K562 (cell line): ENCODE measurements around the gene ARL8A. TPM values are rescaled to one million over a fixed set of nuclear protein-coding genes. Genes with fewer than 3 reads are reported as not detected.
A peak's percentile ranks its signal among the peaks of the same experiment; 100 is the strongest.

ENCODE experiments used
- ATAC-seq: fragments of 200-7000 bp; cut with Tn5 transposase; 3 replicates; pipeline ENCODE4 v1.9.1; 2020; ENCODE audit warnings: moderate library complexity
- BruUV-seq: library from RNA; stranded (reverse); fragments of 400-500 nt; replicated peaks from 2 replicates; lab custom pipeline; 2021; lab: Mats Ljungman, UMichigan
- CTCF ChIA-PET: fragments of 300-600 bp; formaldehyde crosslinking; extraction: SDS; loops from one replicate; lab custom pipeline; 2021; ENCODE audit warnings: low intra/inter-chr PET ratio; lab: Yijun Ruan, JAX
- POLR2A ChIA-PET: fragments of 300-600, 350-650 bp; sonication (Branson Sonifier 250); formaldehyde crosslinking; extraction: SDS; loops from one replicate; lab custom pipeline; 2021; ENCODE audit warnings: antibody characterized with exemption, inconsistent platforms; lab: Yijun Ruan, JAX
- DNase-seq, 4 experiments: peaks; one replicate each; pipeline versions ENCODE4 v3.0.0 to v3.0.0-alpha.2; 2011 to 2018; ENCODE audit warnings: low spot score in 3 of 4, mixed read lengths in 3 of 4; ENCODE audit errors: extremely low read depth in 1 of 4
- FAIRE-seq: peaks from 2 replicates; lab custom pipeline; 2011; peaks lifted over from hg19 to GRCh38; lab: Jason Lieb, UNC
- H2AFZ ChIP-seq: 2 replicates; pipeline ENCODE4 v1.6.0; 2011; ENCODE audit warnings: low read depth, low read length, control low read depth, inconsistent platforms
- H3K27ac ChIP-seq: fragments of 200-600 bp; 3 replicates; pipeline ENCODE4 v1.8.0; 2011; ENCODE audit warnings: low read depth, mild to moderate bottlenecking, control low read depth, inconsistent platforms, low read length, moderate library complexity, mixed read lengths; ENCODE audit errors: extremely low read depth
- H3K27me3 ChIP-seq, 2 experiments: fragments of 300-600 bp in 1 of 2; 2 replicates in 1 of 2; 3 replicates in 1 of 2; pipeline versions ENCODE4 v1.6.0 to v1.8.0; 2011; ENCODE audit warnings: inconsistent platforms in 2 of 2, low read length in 2 of 2, mild to moderate bottlenecking in 1 of 2, mixed read lengths in 1 of 2, moderate library complexity in 1 of 2; ENCODE audit not compliant: control insufficient read depth in 2 of 2, insufficient read depth in 2 of 2
- H3K36me3 ChIP-seq: fragments of 300-600 bp; 3 replicates; pipeline ENCODE4 v1.8.0; 2011; ENCODE audit warnings: mild to moderate bottlenecking, low read length, inconsistent platforms; ENCODE audit not compliant: control insufficient read depth, insufficient read depth
- H3K4me1 ChIP-seq, 2 experiments: fragments of 200-600 bp in 1 of 2; replicated peaks in 1 of 2; 2 replicates in 1 of 2; 3 replicates in 1 of 2; pipeline versions ENCODE4 v1.5.1 to v1.8.0; 2011; ENCODE audit warnings: inconsistent platforms in 2 of 2, low read length in 2 of 2, mild to moderate bottlenecking in 1 of 2, mixed read lengths in 1 of 2, moderate library complexity in 1 of 2; ENCODE audit not compliant: control insufficient read depth in 2 of 2, insufficient read depth in 2 of 2
- H3K4me2 ChIP-seq: 2 replicates; pipeline ENCODE4 v1.6.1; 2011; ENCODE audit warnings: low read length, control low read depth, inconsistent platforms, mixed read lengths; ENCODE audit not compliant: insufficient read depth
- H3K4me3 ChIP-seq: fragments of 200-600 bp; sonication (generic), shearing (Covaris generic); 2 replicates; pipeline ENCODE4 v1.5.1; 2016; ENCODE audit warnings: control low read depth, inconsistent platforms
- H3K79me2 ChIP-seq: fragments of 200-600 bp; 3 replicates; pipeline ENCODE4 v1.8.0; 2011; ENCODE audit warnings: low read length, inconsistent platforms; ENCODE audit not compliant: control insufficient read depth, insufficient read depth
- H3K9ac ChIP-seq, 2 experiments: 2 replicates each; pipeline versions ENCODE4 v1.6.0 to v1.6.1; 2011; ENCODE audit warnings: low read depth in 2 of 2, low read length in 2 of 2, control low read depth in 1 of 2, inconsistent platforms in 1 of 2, mild to moderate bottlenecking in 1 of 2, mixed read lengths in 1 of 2; ENCODE audit not compliant: insufficient read depth in 1 of 2
- H3K9me1 ChIP-seq: one replicate; pipeline ENCODE4 v1.6.0; 2011; ENCODE audit warnings: inconsistent platforms, mild to moderate bottlenecking, low read length, moderate library complexity; ENCODE audit not compliant: control insufficient read depth, insufficient read depth
- H3K9me3 ChIP-seq: replicated peaks from 2 replicates; pipeline ENCODE4 v1.5.1; 2011; ENCODE audit warnings: low read depth, low read length, inconsistent platforms; ENCODE audit not compliant: control insufficient read depth, insufficient read depth
- H4K20me1 ChIP-seq: replicated peaks from 2 replicates; pipeline ENCODE4 v1.6.1; 2011; ENCODE audit warnings: low read length, inconsistent platforms, mixed read lengths; ENCODE audit not compliant: control insufficient read depth, insufficient read depth
- CBFB ChIP-seq: sonication (generic); formaldehyde crosslinking; IDR thresholded peaks from 2 replicates; pipeline ENCODE4 v1.4.0; 2020; ENCODE audit warnings: mild to moderate bottlenecking, missing genetic modification reagents
- CEBPG ChIP-seq, 3 experiments: fragments of 200-800 bp in 1 of 3; sonication (Bioruptor generic) in 1 of 3; sonication (generic) in 1 of 3; formaldehyde crosslinking in 1 of 3; IDR thresholded peaks in 2 of 3; conservative IDR thresholded peaks in 1 of 3; 2 replicates each; pipeline versions ENCODE4 v1.6.1 to v1.8.0; 2016 to 2022; ENCODE audit warnings: missing compliant biosample characterization in 2 of 3, missing genetic modification characterization in 2 of 3, mild to moderate bottlenecking in 1 of 3, missing genetic modification reagents in 1 of 3
- EGR1 ChIP-seq: fragments of 450-650 bp; conservative IDR thresholded peaks from 2 replicates; pipeline ENCODE4 v1.6.1; 2017; ENCODE audit warnings: mild to moderate bottlenecking
- ETV5 ChIP-seq: sonication (generic); formaldehyde crosslinking; IDR thresholded peaks from 2 replicates; pipeline ENCODE4 v1.4.0; 2020; ENCODE audit warnings: low read depth, mild to moderate bottlenecking, missing genetic modification reagents
- GATA2 ChIP-seq: sonication (generic); formaldehyde crosslinking; IDR thresholded peaks from 2 replicates; pipeline ENCODE4 v1.4.0; 2020; ENCODE audit warnings: mild to moderate bottlenecking, missing genetic modification reagents
- NR2C1 ChIP-seq, 2 experiments: fragments of 450-650 bp; IDR thresholded peaks; 2 replicates each; pipeline ENCODE4 v1.6.1; 2017; ENCODE audit warnings: mild to moderate bottlenecking in 2 of 2, antibody characterized with exemption in 1 of 2, inconsistent platforms in 1 of 2, missing compliant biosample characterization in 1 of 2, missing genetic modification characterization in 1 of 2
- STAT5B ChIP-seq: fragments of 250-450 bp; sonication (Bioruptor Pico); IDR thresholded peaks from 2 replicates; pipeline ENCODE4 v1.8.0; 2021; ENCODE audit warnings: mild to moderate bottlenecking, inconsistent platforms
- THRAP3 ChIP-seq: fragments of 450-650 bp; IDR thresholded peaks from 2 replicates; pipeline ENCODE4 v1.6.1; 2016; ENCODE audit warnings: mild to moderate bottlenecking, inconsistent platforms, borderline replicate concordance
- ZNF212 ChIP-seq: fragments of 450-650 bp; formaldehyde crosslinking; IDR thresholded peaks from 2 replicates; pipeline ENCODE4 v1.4.0; 2020; ENCODE audit warnings: mild to moderate bottlenecking
- WGBS: fragments of 100-300 bp; shearing (Covaris generic); methylation state at CpG from one replicate; pipeline ENCODE4 v1.1.6; 2016; ENCODE audit warnings: low coverage, mixed read lengths; ENCODE audit not compliant: insufficient coverage; ENCODE audit errors: missing lambda C conversion rate; 5-methylcytosine and 5-hydroxymethylcytosine counted together
- in situ Hi-C: fragments of 300-500 bp; cut with MboI; formaldehyde crosslinking; loops from 4 replicates; pipeline ENCODE4 v1.15.0; 2018; ENCODE audit warnings: inconsistent platforms, mixed read lengths
- intact Hi-C: fragments of 100-400 bp; cut with micrococcal nuclease; formaldehyde crosslinking; loops from 2 replicates; pipeline ENCODE4 v1.14.2; 2022
- polyA plus RNA-seq, 8 experiments: library from polyadenylated mRNA; depleted of rRNA in 4 of 8; stranded (reverse) in 5 of 8; unstranded in 3 of 8; fragments of >200 nt; fragmentation: Nextera tagmentation in 2 of 8; fragmentation: Illumina TruSeq in 1 of 8; extraction: Ambion mirVana in 2 of 8; extraction: Trizol in 1 of 8; gene quantifications; 2 replicates each; pipeline versions ENCODE4 v1.2.1 to v1.2.3, GENCODE V29; 2011 to 2014; ENCODE audit warnings: inconsistent platforms in 1 of 8, missing spikeins in 1 of 8
- total RNA-seq, 7 experiments: library from RNA; depleted of rRNA in 6 of 7; stranded (reverse); fragments of >200 nt in 6 of 7; fragmentation: Illumina TruSeq in 2 of 7; extraction: Trizol in 2 of 7; gene quantifications; 2 replicates each; pipeline versions ENCODE4 v1.2.1 to v1.2.3, GENCODE V29; 2011 to 2021; ENCODE audit warnings: low replicate concordance in 1 of 7
- TF ChIP-seq, protein P1 (sequence below): fragments of 250-450 bp; sonication (Bioruptor Pico); IDR thresholded peaks from 2 replicates; pipeline ENCODE4 v1.4.0; 2020
- TF ChIP-seq, protein P2 (sequence below): sonication (generic); formaldehyde crosslinking; IDR thresholded peaks from 2 replicates; pipeline ENCODE4 v1.8.0; 2022; ENCODE audit warnings: mild to moderate bottlenecking, missing genetic modification reagents
- TF ChIP-seq, protein P3 (sequence below), 2 experiments: fragments of 200-800 bp in 1 of 2; sonication (Bioruptor generic) in 1 of 2; sonication (generic) in 1 of 2; formaldehyde crosslinking in 1 of 2; IDR thresholded peaks in 1 of 2; conservative IDR thresholded peaks in 1 of 2; 2 replicates each; pipeline versions ENCODE4 v1.5.0 to v1.6.1; 2016 to 2020; ENCODE audit warnings: missing compliant biosample characterization in 1 of 2, missing genetic modification characterization in 1 of 2, missing genetic modification reagents in 1 of 2

Gene ARL8A
- total and polyA plus RNA-seq, 9 of the 15 experiments (the other 6 are each of a cell fraction or from before 2014, with no cell fraction given): 0.17 to 27.3 (median 15.6) TPM

DNA sequence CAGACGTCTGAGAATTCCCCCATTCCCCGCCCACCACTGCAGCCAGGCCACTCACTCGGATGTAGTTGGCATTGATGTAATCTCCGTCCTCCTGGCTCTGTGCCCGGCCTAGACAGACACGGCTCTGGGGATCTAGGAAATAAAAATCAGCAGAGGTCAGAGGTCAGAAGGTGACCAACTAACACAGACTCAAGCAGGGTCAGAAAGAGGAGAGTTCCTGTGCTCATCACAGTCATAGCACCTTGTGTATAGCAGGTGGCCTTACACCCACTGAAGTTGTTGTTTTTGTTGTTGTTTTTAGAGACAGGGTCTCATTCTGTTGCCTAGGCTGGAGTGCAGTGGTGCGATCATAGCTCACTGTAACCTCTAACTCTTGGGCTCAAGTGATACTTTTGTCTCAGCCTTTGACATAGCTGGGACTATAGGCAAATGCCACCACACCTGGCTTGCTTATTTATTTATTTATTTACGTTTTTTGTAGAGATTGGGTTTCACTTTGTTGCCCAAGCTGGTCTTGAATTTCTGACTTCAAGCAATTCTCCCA, 11.0 kb upstream of the ARL8A start:
- peaks cover 83% of the 10 kb centered on the region for H3K36me3 ChIP-seq
- no peaks in the 10 kb centered on the region for H4K20me1 ChIP-seq
- H3K27ac ChIP-seq: no peak overlapping the region; the same call in 2 of the 3 replicates
- ChIA-PET CTCF (interaction anchor here (0.7 kb wide), 1 partner anchor 327 kb away, joined by 3 read pairs; no protein-coding TSS in a partner anchor), POLR2A (interaction anchor here (0.8 to 4.5 kb wide), 6 partner anchors 8 to 137 kb away, joined by 3 to 49 read pairs (median 4); partner anchors contain the start of gene ARL8A)
- H3K27me3 ChIP-seq: no peaks in the 10 kb centered on the region
- no peak overlapping the region for H2AFZ ChIP-seq
- no peak overlapping the region for H3K4me3 ChIP-seq
- H3K4me2 ChIP-seq: no peak overlapping the region; the same call in 1 of the 2 replicates
- no peaks in the 10 kb centered on the region for H3K9me3 ChIP-seq
- peak overlapping the region in 1 of 2 experiments; percentile 57; a peak in 1 of 4 replicates for H3K9ac ChIP-seq
- WGBS: 31% methylated on average over 8 of the region's 8 CpGs
- intact Hi-C loops: loop anchor here (1.0 to 10.0 kb wide), 3 partner anchors 29 to 649 kb away; partner anchors contain the start of gene KDM5B
- H3K79me2 ChIP-seq: peaks cover 64% of the 10 kb centered on the region
- DNase-seq (peak in 2 of 4 experiments; percentile 23 to 56), ATAC-seq (no peak), FAIRE-seq (no peak)
- H3K9me1 ChIP-seq: no peaks in the 10 kb centered on the region
- in situ Hi-C loops: no loop called here
- BruUV-seq: no TSS peak
- H3K4me1 ChIP-seq: peaks cover 43 to 59% of the 10 kb centered on the region in 2 experiments
- TF ChIP-seq, protein P1, sequence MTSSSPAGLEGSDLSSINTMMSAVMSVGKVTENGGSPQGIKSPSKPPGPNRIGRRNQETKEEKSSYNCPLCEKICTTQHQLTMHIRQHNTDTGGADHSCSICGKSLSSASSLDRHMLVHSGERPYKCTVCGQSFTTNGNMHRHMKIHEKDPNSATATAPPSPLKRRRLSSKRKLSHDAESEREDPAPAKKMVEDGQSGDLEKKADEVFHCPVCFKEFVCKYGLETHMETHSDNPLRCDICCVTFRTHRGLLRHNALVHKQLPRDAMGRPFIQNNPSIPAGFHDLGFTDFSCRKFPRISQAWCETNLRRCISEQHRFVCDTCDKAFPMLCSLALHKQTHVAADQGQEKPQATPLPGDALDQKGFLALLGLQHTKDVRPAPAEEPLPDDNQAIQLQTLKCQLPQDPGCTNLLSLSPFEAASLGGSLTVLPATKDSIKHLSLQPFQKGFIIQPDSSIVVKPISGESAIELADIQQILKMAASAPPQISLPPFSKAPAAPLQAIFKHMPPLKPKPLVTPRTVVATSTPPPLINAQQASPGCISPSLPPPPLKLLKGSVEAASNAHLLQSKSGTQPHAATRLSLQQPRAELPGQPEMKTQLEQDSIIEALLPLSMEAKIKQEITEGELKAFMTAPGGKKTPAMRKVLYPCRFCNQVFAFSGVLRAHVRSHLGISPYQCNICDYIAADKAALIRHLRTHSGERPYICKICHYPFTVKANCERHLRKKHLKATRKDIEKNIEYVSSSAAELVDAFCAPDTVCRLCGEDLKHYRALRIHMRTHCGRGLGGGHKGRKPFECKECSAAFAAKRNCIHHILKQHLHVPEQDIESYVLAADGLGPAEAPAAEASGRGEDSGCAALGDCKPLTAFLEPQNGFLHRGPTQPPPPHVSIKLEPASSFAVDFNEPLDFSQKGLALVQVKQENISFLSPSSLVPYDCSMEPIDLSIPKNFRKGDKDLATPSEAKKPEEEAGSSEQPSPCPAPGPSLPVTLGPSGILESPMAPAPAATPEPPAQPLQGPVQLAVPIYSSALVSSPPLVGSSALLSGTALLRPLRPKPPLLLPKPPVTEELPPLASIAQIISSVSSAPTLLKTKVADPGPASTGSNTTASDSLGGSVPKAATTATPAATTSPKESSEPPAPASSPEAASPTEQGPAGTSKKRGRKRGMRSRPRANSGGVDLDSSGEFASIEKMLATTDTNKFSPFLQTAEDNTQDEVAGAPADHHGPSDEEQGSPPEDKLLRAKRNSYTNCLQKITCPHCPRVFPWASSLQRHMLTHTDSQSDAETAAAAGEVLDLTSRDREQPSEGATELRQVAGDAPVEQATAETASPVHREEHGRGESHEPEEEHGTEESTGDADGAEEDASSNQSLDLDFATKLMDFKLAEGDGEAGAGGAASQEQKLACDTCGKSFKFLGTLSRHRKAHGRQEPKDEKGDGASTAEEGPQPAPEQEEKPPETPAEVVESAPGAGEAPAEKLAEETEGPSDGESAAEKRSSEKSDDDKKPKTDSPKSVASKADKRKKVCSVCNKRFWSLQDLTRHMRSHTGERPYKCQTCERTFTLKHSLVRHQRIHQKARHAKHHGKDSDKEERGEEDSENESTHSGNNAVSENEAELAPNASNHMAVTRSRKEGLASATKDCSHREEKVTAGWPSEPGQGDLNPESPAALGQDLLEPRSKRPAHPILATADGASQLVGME (CRISPR knock-in tag): no peak
- TF ChIP-seq CBFB (CRISPR knock-in tag): peak; percentile 54; the same call in 1 of the 2 replicates
- peak; percentile 84 for TF ChIP-seq NR2C1 (IDR thresholded peaks at IDR 0.05)
- peak; percentile 91 for TF ChIP-seq NR2C1 (tag; IDR thresholded peaks at IDR 0.05)
- TF ChIP-seq ZNF212 (CRISPR knock-in tag): no peak
- TF ChIP-seq EGR1: peak; percentile 15; the same call in 1 of the 2 replicates
- no peak for TF ChIP-seq STAT5B
- TF ChIP-seq THRAP3: no peak
- TF ChIP-seq, protein P2, sequence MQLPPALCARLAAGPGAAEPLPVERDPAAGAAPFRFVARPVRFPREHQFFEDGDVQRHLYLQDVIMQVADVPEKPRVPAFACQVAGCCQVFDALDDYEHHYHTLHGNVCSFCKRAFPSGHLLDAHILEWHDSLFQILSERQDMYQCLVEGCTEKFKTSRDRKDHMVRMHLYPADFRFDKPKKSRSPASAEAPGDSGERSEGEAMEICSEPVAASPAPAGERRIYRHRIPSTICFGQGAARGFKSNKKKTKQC: peak; percentile 45; the same call in 1 of the 2 replicates
- TF ChIP-seq ETV5 (CRISPR knock-in tag): peak; percentile 55; the same call in 1 of the 2 replicates
- no peak for TF ChIP-seq CEBPG (CRISPR knock-in tag; IDR thresholded peaks at IDR 0.05)
- no peak for TF ChIP-seq CEBPG (tag; conservative IDR thresholded peaks at IDR 0.05 in 1 of 2, IDR thresholded peaks at IDR 0.05 in 1 of 2)
- TF ChIP-seq, protein P3, sequence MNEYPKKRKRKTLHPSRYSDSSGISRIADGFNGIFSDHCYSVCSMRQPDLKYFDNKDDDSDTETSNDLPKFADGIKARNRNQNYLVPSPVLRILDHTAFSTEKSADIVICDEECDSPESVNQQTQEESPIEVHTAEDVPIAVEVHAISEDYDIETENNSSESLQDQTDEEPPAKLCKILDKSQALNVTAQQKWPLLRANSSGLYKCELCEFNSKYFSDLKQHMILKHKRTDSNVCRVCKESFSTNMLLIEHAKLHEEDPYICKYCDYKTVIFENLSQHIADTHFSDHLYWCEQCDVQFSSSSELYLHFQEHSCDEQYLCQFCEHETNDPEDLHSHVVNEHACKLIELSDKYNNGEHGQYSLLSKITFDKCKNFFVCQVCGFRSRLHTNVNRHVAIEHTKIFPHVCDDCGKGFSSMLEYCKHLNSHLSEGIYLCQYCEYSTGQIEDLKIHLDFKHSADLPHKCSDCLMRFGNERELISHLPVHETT (CRISPR knock-in tag; conservative IDR thresholded peaks at IDR 0.05 in 1 of 2, IDR thresholded peaks at IDR 0.05 in 1 of 2): peak in 1 of 2 experiments; percentile 56; a peak in 1 of 4 replicates
- 0 out of 2 replicates have a peak, but pooled peaks have one; percentile 41 for TF ChIP-seq GATA2 (CRISPR knock-in tag)
